GM12865 (cell line): Measurements from ENCODE around the gene BARX1.

Source experiments
- DNase-seq: peaks from one replicate; pipeline ENCODE4 v3.0.0; 2010; ENCODE audit warnings: low read depth
- H3K4me3 ChIP-seq: 2 replicates; pipeline ENCODE4 v1.5.1; 2011; ENCODE audit warnings: mild to moderate bottlenecking, low read depth, low read length, control low read depth
- CTCF ChIP-seq: IDR thresholded peaks from 2 replicates; pipeline ENCODE4 v1.5.1; 2011; ENCODE audit warnings: low read length, control low read depth, low read depth, inconsistent platforms; ENCODE audit not compliant: insufficient read depth; ENCODE audit errors: missing control alignments

The BARX1 gene

GRCh38 chr9:93916358-93916757 lies 38.8 kb downstream of the BARX1 start:
- TF ChIP-seq CTCF = no peak
- no peak overlapping the region for H3K4me3 ChIP-seq
- no peak for DNase-seq

- H3K4me3 ChIP-seq = no peak overlapping the region
- DNase-seq = no peak
- no peak for TF ChIP-seq CTCF
These were observed 43.2 kb downstream of the BARX1 start for GRCh38 chr9:93911801-93912554.

GRCh38 chr9:93911136-93911745 lies 43.9 kb downstream of the BARX1 start:
- no peak for DNase-seq
- no peak for TF ChIP-seq CTCF
- no peak overlapping the region for H3K4me3 ChIP-seq

- no peak for DNase-seq
- TF ChIP-seq CTCF = no peak
- H3K4me3 ChIP-seq = no peak overlapping the region
These were observed 44.6 kb downstream of the BARX1 start for GRCh38 chr9:93910598-93910997.

GRCh38 chr9:93910196-93910595 lies 45.0 kb downstream of the BARX1 start:
- DNase-seq = no peak
- no peak for TF ChIP-seq CTCF
- H3K4me3 ChIP-seq = no peak overlapping the region

- no peak for DNase-seq
- no peak for TF ChIP-seq CTCF
- no peak overlapping the region for H3K4me3 ChIP-seq
These were observed 45.9 kb downstream of the BARX1 start for GRCh38 chr9:93909242-93909616.
